ENCODE data around the gene RPL32.

GRCh38 chr3:12841970-12842328 lies 584 bp upstream of the RPL32 start:
- TF ChIP-seq, protein P1, sequence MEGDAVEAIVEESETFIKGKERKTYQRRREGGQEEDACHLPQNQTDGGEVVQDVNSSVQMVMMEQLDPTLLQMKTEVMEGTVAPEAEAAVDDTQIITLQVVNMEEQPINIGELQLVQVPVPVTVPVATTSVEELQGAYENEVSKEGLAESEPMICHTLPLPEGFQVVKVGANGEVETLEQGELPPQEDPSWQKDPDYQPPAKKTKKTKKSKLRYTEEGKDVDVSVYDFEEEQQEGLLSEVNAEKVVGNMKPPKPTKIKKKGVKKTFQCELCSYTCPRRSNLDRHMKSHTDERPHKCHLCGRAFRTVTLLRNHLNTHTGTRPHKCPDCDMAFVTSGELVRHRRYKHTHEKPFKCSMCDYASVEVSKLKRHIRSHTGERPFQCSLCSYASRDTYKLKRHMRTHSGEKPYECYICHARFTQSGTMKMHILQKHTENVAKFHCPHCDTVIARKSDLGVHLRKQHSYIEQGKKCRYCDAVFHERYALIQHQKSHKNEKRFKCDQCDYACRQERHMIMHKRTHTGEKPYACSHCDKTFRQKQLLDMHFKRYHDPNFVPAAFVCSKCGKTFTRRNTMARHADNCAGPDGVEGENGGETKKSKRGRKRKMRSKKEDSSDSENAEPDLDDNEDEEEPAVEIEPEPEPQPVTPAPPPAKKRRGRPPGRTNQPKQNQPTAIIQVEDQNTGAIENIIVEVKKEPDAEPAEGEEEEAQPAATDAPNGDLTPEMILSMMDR (conservative IDR thresholded peaks at IDR 0.05; ENCODE audit: low read depth, low read length) = no peak
- TF ChIP-seq POLR2A (IDR thresholded peaks at IDR 0.05; ENCODE audit: low read depth, low read length) (no peak), RAD21 (IDR thresholded peaks at IDR 0.05; ENCODE audit: low read length) (no peak), FOS (IDR thresholded peaks at IDR 0.05; ENCODE audit: low read depth, low read length) (no peak), BHLHE40 (IDR thresholded peaks at IDR 0.05; ENCODE audit: low read depth, low read length) (no peak), MAZ (IDR thresholded peaks at IDR 0.05; ENCODE audit: borderline replicate concordance, low read depth, low read length) (no peak), MXI1 (IDR thresholded peaks at IDR 0.05; ENCODE audit: borderline replicate concordance, low read depth, low read length) (no peak), RCOR1 (IDR thresholded peaks at IDR 0.05; ENCODE audit: insufficient replicate concordance, low read length) (no peak), SMC3 (IDR thresholded peaks at IDR 0.05; ENCODE audit: low read depth, low read length) (no peak), CEBPB (IDR thresholded peaks at IDR 0.05; ENCODE audit: low read depth, low read length) (no peak)
- TF ChIP-seq, protein P2, sequence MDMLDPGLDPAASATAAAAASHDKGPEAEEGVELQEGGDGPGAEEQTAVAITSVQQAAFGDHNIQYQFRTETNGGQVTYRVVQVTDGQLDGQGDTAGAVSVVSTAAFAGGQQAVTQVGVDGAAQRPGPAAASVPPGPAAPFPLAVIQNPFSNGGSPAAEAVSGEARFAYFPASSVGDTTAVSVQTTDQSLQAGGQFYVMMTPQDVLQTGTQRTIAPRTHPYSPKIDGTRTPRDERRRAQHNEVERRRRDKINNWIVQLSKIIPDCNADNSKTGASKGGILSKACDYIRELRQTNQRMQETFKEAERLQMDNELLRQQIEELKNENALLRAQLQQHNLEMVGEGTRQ (IDR thresholded peaks at IDR 0.05; ENCODE audit: low read depth, low read length) = no peak
- TF ChIP-seq, protein P3, sequence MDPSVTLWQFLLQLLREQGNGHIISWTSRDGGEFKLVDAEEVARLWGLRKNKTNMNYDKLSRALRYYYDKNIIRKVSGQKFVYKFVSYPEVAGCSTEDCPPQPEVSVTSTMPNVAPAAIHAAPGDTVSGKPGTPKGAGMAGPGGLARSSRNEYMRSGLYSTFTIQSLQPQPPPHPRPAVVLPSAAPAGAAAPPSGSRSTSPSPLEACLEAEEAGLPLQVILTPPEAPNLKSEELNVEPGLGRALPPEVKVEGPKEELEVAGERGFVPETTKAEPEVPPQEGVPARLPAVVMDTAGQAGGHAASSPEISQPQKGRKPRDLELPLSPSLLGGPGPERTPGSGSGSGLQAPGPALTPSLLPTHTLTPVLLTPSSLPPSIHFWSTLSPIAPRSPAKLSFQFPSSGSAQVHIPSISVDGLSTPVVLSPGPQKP (IDR thresholded peaks at IDR 0.05; ENCODE audit: borderline replicate concordance, low read depth, low read length) = no peak
